C4-2B (cell line): ENCODE measurements around the gene UBA1.

ENCODE experiments used
- ZFX ChIP-seq: fragments of 450-650 bp; IDR thresholded peaks from 2 replicates; pipeline ENCODE4 v1.6.1; 2017
- TF ChIP-seq, protein P1 (sequence below): fragments of 450-650 bp; conservative IDR thresholded peaks from 2 replicates; pipeline ENCODE4 v1.5.1; 2017; ENCODE audit warnings: mild to moderate bottlenecking

DNA sequence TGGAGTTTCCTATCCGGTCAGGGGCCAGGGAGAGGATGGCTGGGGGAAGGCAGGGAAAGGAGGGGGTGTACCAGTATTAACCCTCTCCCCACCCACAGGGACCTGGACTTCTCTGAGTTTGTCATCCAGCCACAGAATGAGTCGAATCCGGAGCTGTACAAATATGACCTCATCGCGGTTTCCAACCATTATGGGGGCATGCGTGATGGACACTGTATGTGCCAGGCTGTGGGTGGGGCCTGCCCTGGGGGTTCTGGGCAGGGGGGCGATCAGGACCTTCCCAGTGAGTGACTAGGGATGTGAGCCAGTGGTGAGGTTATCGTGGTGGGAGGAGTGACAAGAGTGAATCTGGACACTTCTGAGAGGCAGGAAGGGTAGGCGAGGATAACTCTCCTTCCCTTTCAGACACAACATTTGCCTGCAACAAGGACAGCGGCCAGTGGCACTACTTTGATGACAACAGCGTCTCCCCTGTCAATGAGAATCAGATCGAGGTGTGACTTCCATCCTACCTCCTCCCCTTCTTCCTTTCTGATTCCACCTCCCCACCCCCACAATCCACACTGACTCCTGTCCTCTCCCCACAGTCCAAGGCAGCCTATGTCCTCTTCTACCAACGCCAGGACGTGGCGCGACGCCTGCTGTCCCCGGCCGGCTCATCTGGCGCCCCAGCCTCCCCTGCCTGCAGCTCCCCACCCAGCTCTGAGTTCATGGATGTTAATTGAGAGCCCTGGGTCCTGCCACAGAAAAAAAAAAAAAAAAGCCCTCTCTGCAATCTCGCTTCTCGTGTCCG lies 53.8 kb downstream of the UBA1 start:
- TF ChIP-seq, protein P1, sequence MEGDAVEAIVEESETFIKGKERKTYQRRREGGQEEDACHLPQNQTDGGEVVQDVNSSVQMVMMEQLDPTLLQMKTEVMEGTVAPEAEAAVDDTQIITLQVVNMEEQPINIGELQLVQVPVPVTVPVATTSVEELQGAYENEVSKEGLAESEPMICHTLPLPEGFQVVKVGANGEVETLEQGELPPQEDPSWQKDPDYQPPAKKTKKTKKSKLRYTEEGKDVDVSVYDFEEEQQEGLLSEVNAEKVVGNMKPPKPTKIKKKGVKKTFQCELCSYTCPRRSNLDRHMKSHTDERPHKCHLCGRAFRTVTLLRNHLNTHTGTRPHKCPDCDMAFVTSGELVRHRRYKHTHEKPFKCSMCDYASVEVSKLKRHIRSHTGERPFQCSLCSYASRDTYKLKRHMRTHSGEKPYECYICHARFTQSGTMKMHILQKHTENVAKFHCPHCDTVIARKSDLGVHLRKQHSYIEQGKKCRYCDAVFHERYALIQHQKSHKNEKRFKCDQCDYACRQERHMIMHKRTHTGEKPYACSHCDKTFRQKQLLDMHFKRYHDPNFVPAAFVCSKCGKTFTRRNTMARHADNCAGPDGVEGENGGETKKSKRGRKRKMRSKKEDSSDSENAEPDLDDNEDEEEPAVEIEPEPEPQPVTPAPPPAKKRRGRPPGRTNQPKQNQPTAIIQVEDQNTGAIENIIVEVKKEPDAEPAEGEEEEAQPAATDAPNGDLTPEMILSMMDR, result no peak
- TF ChIP-seq ZFX, result no peak
